Suprapubic skin (tissue), 4 donors: ENCODE measurements around the gene SLC25A25.

Experiments used
- CTCF ChIP-seq, 2 donors: fragments of 200-600 bp in 1 of 2; fragments of 450-650 bp in 1 of 2; sonication (generic) in 1 of 2; IDR thresholded peaks; one replicate each; pipeline ENCODE4 v1.5.1; 2016 to 2019; ENCODE audit warnings: antibody characterized with exemption in 2 of 2, mild to moderate bottlenecking in 1 of 2, moderate library complexity in 1 of 2
- EP300 ChIP-seq: sonication (generic); formaldehyde crosslinking; IDR thresholded peaks from one replicate; pipeline ENCODE4 v1.6.1; 2017; ENCODE audit warnings: antibody characterized with exemption
- POLR2AphosphoS5 ChIP-seq, 3 donors: sonication (generic); formaldehyde crosslinking; IDR thresholded peaks; one replicate each; pipeline ENCODE4 v1.6.1; 2017; ENCODE audit warnings: antibody characterized with exemption in 3 of 3

- no peak for TF ChIP-seq POLR2AphosphoS5 (IDR thresholded peaks at IDR 0.05)
- no peak for TF ChIP-seq CTCF (IDR thresholded peaks at IDR 0.05)
- TF ChIP-seq EP300: no peak
Observed at GRCh38 chr9:128102861-128103588, 35.0 kb downstream of the SLC25A25 start.
